ENCODE results near the gene ADNP.
"Not testable (repeated sequence)": the region's sequence is repeated elsewhere in the genome, so short reads cannot be mapped to it uniquely, and the experiment has no call there.

- TF ChIP-seq CTCF, POLR2AphosphoS5 (IDR thresholded peaks at IDR 0.05): not testable (repeated sequence)
These were observed 49.3 kb downstream of the ADNP start for GRCh38 chr20:50881759-50882424.

Measured in gastroesophageal sphincter (tissue), 3 donors.